HepG2 (cell line): ENCODE data around the gene GPRC5D. TPM values are rescaled to one million over a fixed set of nuclear protein-coding genes. Genes with fewer than 3 reads are reported as not detected.

Source experiments
- ATF2 ChIP-seq: sonication (generic); formaldehyde crosslinking; IDR thresholded peaks from 2 replicates; pipeline ENCODE4 v1.4.0; 2020; ENCODE audit warnings: missing genetic modification reagents
- CHD2 ChIP-seq: IDR thresholded peaks from 2 replicates; pipeline ENCODE4 v1.6.1; 2011; ENCODE audit warnings: low read depth, low read length, improper control_type of control experiment
- DMAP1 ChIP-seq: IDR thresholded peaks from 2 replicates; pipeline ENCODE4 v1.6.1; 2016
- DR1 ChIP-seq: sonication (generic); formaldehyde crosslinking; IDR thresholded peaks from 2 replicates; pipeline ENCODE4 v1.8.0; 2021; ENCODE audit warnings: mild to moderate bottlenecking, missing genetic modification reagents, inconsistent platforms
- JARID2 ChIP-seq: sonication (generic); formaldehyde crosslinking; IDR thresholded peaks from 2 replicates; pipeline ENCODE4 v1.8.1; 2023; ENCODE audit warnings: missing genetic modification reagents, inconsistent platforms; ENCODE audit not compliant: insufficient replicate concordance
- JUND ChIP-seq: sonication (generic); formaldehyde crosslinking; IDR thresholded peaks from 2 replicates; pipeline ENCODE4 v1.8.0; 2022; ENCODE audit warnings: mild to moderate bottlenecking, missing genetic modification reagents
- KDM3A ChIP-seq: IDR thresholded peaks from 2 replicates; pipeline ENCODE4 v1.6.1; 2018; ENCODE audit warnings: low read depth, missing compliant biosample characterization
- MBNL3 ChIP-seq: fragments of 250-450 bp; sonication (Bioruptor Pico); conservative IDR thresholded peaks from 2 replicates; pipeline ENCODE4 v1.8.0; 2022; ENCODE audit warnings: mild to moderate bottlenecking, inconsistent platforms
- MIER2 ChIP-seq: IDR thresholded peaks from 2 replicates; pipeline ENCODE4 v1.6.1; 2016; ENCODE audit warnings: missing biosample characterization, missing genetic modification reagents
- POGK ChIP-seq: sonication (generic); formaldehyde crosslinking; conservative IDR thresholded peaks from 2 replicates; pipeline ENCODE4 v1.8.0; 2022; ENCODE audit warnings: mild to moderate bottlenecking, moderate library complexity, missing genetic modification reagents
- PTBP1 ChIP-seq: fragments of 200-400 bp; formaldehyde crosslinking; IDR thresholded peaks from 2 replicates; pipeline ENCODE4 v1.6.1; 2018; ENCODE audit warnings: low read length, low read depth; ENCODE audit not compliant: poor library complexity, severe bottlenecking
- RNF2 ChIP-seq: fragments of 450-650 bp; conservative IDR thresholded peaks from 2 replicates; pipeline ENCODE4 v1.6.1; 2016; ENCODE audit warnings: low read depth
- SIX1 ChIP-seq: sonication (generic); formaldehyde crosslinking; IDR thresholded peaks from 2 replicates; pipeline ENCODE4 v1.4.0; 2020; ENCODE audit warnings: missing genetic modification reagents, borderline replicate concordance
- SKI ChIP-seq: fragments of 450-650 bp; IDR thresholded peaks from one replicate; pipeline ENCODE4 v1.6.1; 2018; ENCODE audit warnings: mild to moderate bottlenecking; ENCODE audit not compliant: partially characterized antibody
- SOX5 ChIP-seq: IDR thresholded peaks from 2 replicates; pipeline ENCODE4 v1.6.1; 2016; ENCODE audit warnings: borderline replicate concordance
- ZBED4 ChIP-seq: sonication (generic); formaldehyde crosslinking; IDR thresholded peaks from 2 replicates; pipeline ENCODE4 v1.4.0; 2020; ENCODE audit warnings: missing genetic modification reagents, borderline replicate concordance
- ZFX ChIP-seq: sonication (generic); formaldehyde crosslinking; IDR thresholded peaks from 2 replicates; pipeline ENCODE4 v1.4.0; 2020; ENCODE audit warnings: mild to moderate bottlenecking, low read depth, missing genetic modification reagents, moderate library complexity
- ZNF230 ChIP-seq: sonication (generic); formaldehyde crosslinking; IDR thresholded peaks from 2 replicates; pipeline ENCODE4 v1.4.0; 2020; ENCODE audit warnings: mild to moderate bottlenecking, missing genetic modification reagents
- ZNF235 ChIP-seq: sonication (generic); formaldehyde crosslinking; IDR thresholded peaks from 2 replicates; pipeline ENCODE4 v1.8.1; 2023; ENCODE audit warnings: mild to moderate bottlenecking, missing genetic modification reagents, borderline replicate concordance
- ZNF382 ChIP-seq: sonication (generic); formaldehyde crosslinking; IDR thresholded peaks from 2 replicates; pipeline ENCODE4 v1.5.0; 2020; ENCODE audit warnings: missing genetic modification reagents, mild to moderate bottlenecking, borderline replicate concordance
- ZNF510 ChIP-seq: sonication (generic); formaldehyde crosslinking; IDR thresholded peaks from 2 replicates; pipeline ENCODE4 v1.4.0; 2020; ENCODE audit warnings: low read depth, mild to moderate bottlenecking, missing genetic modification reagents
- ZNF740 ChIP-seq: sonication (generic); formaldehyde crosslinking; IDR thresholded peaks from 2 replicates; pipeline ENCODE4 v1.4.0; 2020; ENCODE audit warnings: missing genetic modification reagents
- ZNF879 ChIP-seq: sonication (generic); formaldehyde crosslinking; IDR thresholded peaks from 2 replicates; pipeline ENCODE4 v1.8.1; 2023; ENCODE audit warnings: missing genetic modification reagents
- polyA plus RNA-seq, 8 experiments: library from polyadenylated mRNA; depleted of rRNA in 3 of 8; stranded (reverse) in 7 of 8; unstranded in 1 of 8; fragments of >200 nt; fragmentation: Illumina TruSeq in 4 of 8; extraction: Trizol in 4 of 8; gene quantifications; 2 replicates each; pipeline versions ENCODE4 v1.2.1 to v1.2.3, GENCODE V29; 2011 to 2016; ENCODE audit warnings: low read depth in 4 of 8, missing spikeins in 1 of 8, mixed read lengths in 1 of 8; ENCODE audit not compliant: insufficient read depth in 1 of 8
- total RNA-seq, 5 experiments: library from RNA; depleted of rRNA; stranded (reverse); fragments of >200 nt; fragmentation: Illumina TruSeq; extraction: Trizol; gene quantifications; 2 replicates each; pipeline ENCODE4 v1.2.3, GENCODE V29; 2016; ENCODE audit warnings: low read depth in 1 of 5

The GPRC5D gene
- total and polyA plus RNA-seq, 2 of the 13 experiments (the other 11 are each of a cell fraction or from before 2014, with no cell fraction given), result not detected

- peak; percentile 41 for TF ChIP-seq SKI
- peak; percentile 86 for TF ChIP-seq ZFX (CRISPR knock-in tag)
- peak; percentile 15; the same call in 1 of the 2 replicates for TF ChIP-seq POGK
- TF ChIP-seq ZBED4 (CRISPR knock-in tag), result no peak
- 0 out of 2 replicates have a peak, but pooled peaks have one; percentile 34 for TF ChIP-seq ZNF740 (CRISPR knock-in tag)
- no peak for TF ChIP-seq PTBP1
- no peak for TF ChIP-seq ZNF230 (CRISPR knock-in tag)
- no peak for TF ChIP-seq ZNF510 (CRISPR knock-in tag)
- TF ChIP-seq KDM3A, result no peak
- no peak for TF ChIP-seq JUND
- no peak for TF ChIP-seq MBNL3 (CRISPR knock-in tag)
- TF ChIP-seq JARID2 (CRISPR knock-in tag), result no peak
- TF ChIP-seq ATF2, result no peak
- no peak for TF ChIP-seq MIER2 (CRISPR knock-in tag)
- no peak for TF ChIP-seq ZNF382 (CRISPR knock-in tag)
- no peak for TF ChIP-seq CHD2
- TF ChIP-seq DR1 (CRISPR knock-in tag), result no peak
- TF ChIP-seq RNF2, result 0 out of 2 replicates have a peak, but pooled peaks have one; percentile 21
- no peak for TF ChIP-seq ZNF235
- 0 out of 2 replicates have a peak, but pooled peaks have one; percentile 31 for TF ChIP-seq DMAP1 (CRISPR knock-in tag)
- no peak for TF ChIP-seq ZNF879 (CRISPR knock-in tag)
- no peak for TF ChIP-seq SIX1 (CRISPR knock-in tag)
- no peak for TF ChIP-seq SOX5 (CRISPR knock-in tag)
Measured at GRCh38 chr12:12999959-13000615, 48.1 kb upstream of the GPRC5D start, which contains the start of gene HEBP1 (continued).
